ENCODE data around the gene PIP5KL1. TPM values are rescaled to one million over a fixed set of nuclear protein-coding genes. Genes with fewer than 3 reads are reported as not detected.

PIP5KL1 gene
- total RNA-seq, result 2.6 and 3.0 TPM in 2 replicates

GRCh38 chr9:127930231-127931091 lies at the start of gene PIP5KL1:
Gene PIP5KL1 (minus strand): TSS chr9:127930777. CDS start chr9:127930752, 25 bp downstream.

GRCh38 chr9:127937388-127938297 lies 7.1 kb upstream of the PIP5KL1 start, which contains the start of gene DPM2:
Gene DPM2 (minus strand): TSS chr9:127937854. CDS start chr9:127937820, 34 bp downstream.

GRCh38 chr9:127916720-127917581 lies 13.6 kb downstream of the PIP5KL1 start, which contains the start of gene ST6GALNAC4:
Gene ST6GALNAC4 (minus strand): TSS chr9:127917041. CDS start chr9:127916419, 622 bp downstream.

GRCh38 chr9:127899128-127899943 lies 31.2 kb downstream of the PIP5KL1 start, which contains the start of gene ST6GALNAC6:
Gene ST6GALNAC6 (minus strand): TSS chr9:127899603. CDS start chr9:127897981, 1,622 bp downstream.

GRCh38 chr9:127877566-127877998 lies 53.0 kb downstream of the PIP5KL1 start, which contains the start of gene AK1:
Gene AK1 (minus strand): TSS chr9:127877675. CDS start chr9:127874617, 3,058 bp downstream.

Other genes starting within 250 kb of the PIP5KL1 start
- gene CFAP157, start 223.8 kb downstream of the PIP5KL1 start, total RNA-seq, result under 0.01 and 0.09 TPM in 2 replicates
- 18.8 and 27.4 TPM in 2 replicates for gene PTRH1, start 215.1 kb downstream of the PIP5KL1 start, total RNA-seq
- gene TTC16, start 214.7 kb downstream of the PIP5KL1 start, total RNA-seq, result 0.09 and 0.14 TPM in 2 replicates
- 2.6 and 2.7 TPM in 2 replicates for gene TOR2A, start 195.5 kb downstream of the PIP5KL1 start, total RNA-seq
- gene SH2D3C, start 152.1 kb downstream of the PIP5KL1 start, total RNA-seq, result under 0.01 and 0.37 TPM in 2 replicates
- 35.1 and 43.4 TPM in 2 replicates for gene CDK9, start 144.7 kb downstream of the PIP5KL1 start, total RNA-seq
- gene FPGS, start 127.9 kb downstream of the PIP5KL1 start, total RNA-seq, result 62.7 and 65.2 TPM in 2 replicates
- gene ENG, start 76.1 kb downstream of the PIP5KL1 start, total RNA-seq, result 9.0 and 13.2 TPM in 2 replicates
- gene AK1, start 53.1 kb downstream of the PIP5KL1 start, total RNA-seq, result 40.0 and 59.4 TPM in 2 replicates
- gene ST6GALNAC6, start 31.2 kb downstream of the PIP5KL1 start, total RNA-seq, result 39.3 and 50.1 TPM in 2 replicates
- gene ST6GALNAC4, start 13.7 kb downstream of the PIP5KL1 start, total RNA-seq, result 21.2 and 27.9 TPM in 2 replicates
- gene DPM2, start 7.1 kb upstream of the PIP5KL1 start, total RNA-seq, result 10.1 and 10.2 TPM in 2 replicates
- 8.5 and 22.0 TPM in 2 replicates for gene EEIG1, start 50.2 kb upstream of the PIP5KL1 start, total RNA-seq
- 10.8 and 13.0 TPM in 2 replicates for gene NAIF1, start 136.5 kb upstream of the PIP5KL1 start, total RNA-seq
- 24.2 and 25.1 TPM in 2 replicates for gene SLC25A25, start 137.5 kb upstream of the PIP5KL1 start, total RNA-seq
- gene PTGES2, start 197.0 kb upstream of the PIP5KL1 start, total RNA-seq, result 69.4 and 77.2 TPM in 2 replicates
- gene LCN2, start 218.7 kb upstream of the PIP5KL1 start, total RNA-seq, result not detected in 2 replicates
- gene BBLN, start 229.5 kb upstream of the PIP5KL1 start, total RNA-seq, result 26.0 and 27.9 TPM in 2 replicates

Data from smooth muscle cell of bladder (primary cell).